Esophagus squamous epithelium (tissue), 4 donors: ENCODE results near the gene EXOSC5.

ENCODE experiments used
- CTCF ChIP-seq, 6 experiments: fragments of 450-650 bp in 4 of 6; fragments of 200-600 bp in 2 of 6; sonication (generic) in 2 of 6; IDR thresholded peaks; one replicate each; pipeline ENCODE4 v1.5.1; 2016 to 2019; ENCODE audit warnings: antibody characterized with exemption in 6 of 6, mild to moderate bottlenecking in 4 of 6, moderate library complexity in 4 of 6
- POLR2A ChIP-seq, 4 donors: fragments of 450-650 bp; IDR thresholded peaks; one replicate each; pipeline ENCODE4 v1.6.1; 2017; ENCODE audit warnings: antibody characterized with exemption in 4 of 4, mild to moderate bottlenecking in 4 of 4, moderate library complexity in 3 of 4

GRCh38 chr19:41363371-41363752 lies 33.8 kb downstream of the EXOSC5 start:
- TF ChIP-seq CTCF (IDR thresholded peaks at IDR 0.05) (no peak), POLR2A (IDR thresholded peaks at IDR 0.05) (no peak)
